M059J (cell line): ENCODE data around the gene ASS1. TPM values are rescaled to one million over a fixed set of nuclear protein-coding genes. Genes with fewer than 3 reads are reported as not detected.

Experiments
- DNase-seq: peaks from one replicate; pipeline ENCODE4 v3.0.0-alpha.2; 2012; ENCODE audit warnings: low read depth
- total RNA-seq: library from RNA; depleted of rRNA; stranded (reverse); fragments of >200 nt; shearing (Covaris generic); gene quantifications from 2 replicates; pipeline ENCODE4 v1.2.3, GENCODE V29; 2014

ASS1 gene
- total RNA-seq, 1 experiment from 2014 or later, result 0.74 TPM

GRCh38 chr9:130418776-130419175 is 26.0 kb upstream of the ASS1 start:
- DNase-seq, result no peak

- DNase-seq, result no peak
Measured at GRCh38 chr9:130419521-130420035, 25.2 kb upstream of the ASS1 start.

GRCh38 chr9:130421154-130421801 is 23.5 kb upstream of the ASS1 start:
- no peak for DNase-seq

DNA sequence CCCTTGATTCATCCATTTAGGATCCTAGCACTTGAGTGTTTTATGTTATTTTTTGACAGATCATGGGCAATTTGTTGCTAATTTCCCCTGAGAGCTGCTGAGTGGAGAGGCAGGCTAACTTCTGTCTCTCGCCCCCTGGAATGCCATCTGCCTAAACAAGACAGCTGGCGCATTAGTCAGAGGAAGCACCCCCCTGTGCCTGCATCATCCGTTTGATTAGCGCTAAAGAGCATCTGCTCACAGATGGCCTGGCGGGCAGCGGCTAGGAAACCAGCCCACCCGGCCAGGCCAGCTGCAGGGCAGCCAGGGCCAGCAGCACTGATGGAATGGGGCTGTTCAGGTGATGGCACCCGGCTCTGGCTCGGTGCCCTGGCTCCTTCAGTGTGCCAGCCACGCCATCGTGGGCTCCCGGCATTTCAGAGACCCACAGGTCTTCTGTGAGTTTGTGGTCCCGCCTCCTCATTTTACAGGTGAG is 22.9 kb upstream of the ASS1 start:
- DNase-seq, result peak; percentile 38

- no peak for DNase-seq
Measured at GRCh38 chr9:130422546-130422945, 22.2 kb upstream of the ASS1 start.

DNA sequence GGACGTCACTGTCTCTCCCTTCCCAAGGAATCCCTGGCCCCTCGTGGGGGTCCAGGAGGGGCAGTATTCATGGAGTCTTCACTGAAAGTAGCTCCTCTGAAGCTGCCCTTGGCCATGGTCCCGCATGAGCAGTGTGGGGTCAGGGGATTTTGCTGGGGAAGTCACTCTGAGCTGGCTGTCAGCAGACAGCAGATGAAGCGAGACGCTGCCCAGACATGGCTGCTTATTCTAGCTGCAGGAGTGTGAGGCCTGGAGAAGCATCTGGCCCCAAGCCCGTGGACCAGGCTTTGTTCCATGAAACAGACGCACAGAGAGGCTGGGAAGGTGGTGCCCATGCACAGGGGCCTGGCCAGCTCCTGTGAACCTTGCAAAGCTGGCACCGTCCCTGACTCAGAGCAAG is 21.5 kb upstream of the ASS1 start:
- no peak for DNase-seq

DNA sequence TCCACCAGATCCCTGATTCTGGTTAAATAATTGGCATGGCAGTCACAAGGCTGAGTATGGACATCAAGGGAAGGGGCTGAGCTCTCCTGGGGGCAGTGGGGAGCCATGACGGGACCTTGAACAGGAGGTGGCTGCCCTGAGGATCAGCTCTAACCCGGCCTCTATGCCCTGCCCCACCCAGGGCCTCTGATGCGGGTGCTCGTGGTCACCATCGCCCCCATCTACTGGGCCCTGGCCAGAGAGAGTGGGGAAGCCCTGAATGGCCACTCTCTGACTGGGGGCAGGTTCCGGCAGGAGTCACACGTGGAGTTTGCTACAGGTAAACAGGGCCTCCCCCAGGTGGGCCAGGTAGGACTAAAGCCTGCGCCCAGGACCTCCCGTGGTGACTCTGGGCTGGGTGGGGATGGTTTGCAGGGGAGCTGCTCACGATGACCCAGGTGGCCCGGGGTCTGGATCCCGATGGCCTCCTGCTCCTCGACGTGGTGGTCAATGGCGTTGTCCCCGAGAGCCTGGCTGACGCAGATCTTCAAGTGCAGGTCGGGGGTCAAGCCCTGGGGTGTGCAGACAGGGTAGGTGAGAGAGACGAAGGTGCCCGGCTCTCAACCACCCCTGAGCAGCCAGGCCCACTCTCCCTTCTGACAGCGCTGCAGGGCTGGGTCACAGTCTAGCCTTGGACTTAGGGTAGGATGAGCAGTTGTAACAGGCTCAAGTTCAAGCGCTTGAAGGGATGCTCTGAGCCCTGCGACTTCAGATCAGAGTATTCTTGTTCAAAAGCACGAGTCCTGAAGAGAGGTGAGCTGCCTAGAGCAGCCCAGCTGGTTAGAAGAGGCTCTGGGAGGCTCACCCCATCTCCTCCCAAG is 19.9 kb upstream of the ASS1 start:
- no peak for DNase-seq

- DNase-seq, result no peak
Measured at GRCh38 chr9:130425741-130426466, 18.9 kb upstream of the ASS1 start.

GRCh38 chr9:130426467-130426773 is 18.3 kb upstream of the ASS1 start:
- no peak for DNase-seq

DNA sequence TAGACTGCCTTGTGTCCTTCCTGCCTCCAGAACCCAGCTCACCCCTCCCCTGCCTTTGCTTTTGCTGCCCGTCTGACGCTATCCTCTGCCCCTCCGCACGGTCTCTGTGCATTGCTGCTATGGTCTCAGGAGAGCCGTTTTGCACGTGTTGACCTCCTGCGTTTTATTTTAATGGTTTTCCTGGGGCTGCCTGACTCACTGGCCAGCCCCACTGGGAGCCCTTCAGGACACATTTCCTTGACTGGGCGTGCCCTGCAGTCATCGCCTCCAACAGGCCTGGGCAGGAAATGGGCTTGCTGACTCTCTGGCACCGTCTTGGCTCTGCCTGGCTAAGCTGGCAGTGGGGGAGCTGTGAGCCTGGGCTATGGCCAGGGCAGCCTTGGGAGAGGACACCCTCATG is 17.9 kb upstream of the ASS1 start:
- DNase-seq, result peak; percentile 78

DNA sequence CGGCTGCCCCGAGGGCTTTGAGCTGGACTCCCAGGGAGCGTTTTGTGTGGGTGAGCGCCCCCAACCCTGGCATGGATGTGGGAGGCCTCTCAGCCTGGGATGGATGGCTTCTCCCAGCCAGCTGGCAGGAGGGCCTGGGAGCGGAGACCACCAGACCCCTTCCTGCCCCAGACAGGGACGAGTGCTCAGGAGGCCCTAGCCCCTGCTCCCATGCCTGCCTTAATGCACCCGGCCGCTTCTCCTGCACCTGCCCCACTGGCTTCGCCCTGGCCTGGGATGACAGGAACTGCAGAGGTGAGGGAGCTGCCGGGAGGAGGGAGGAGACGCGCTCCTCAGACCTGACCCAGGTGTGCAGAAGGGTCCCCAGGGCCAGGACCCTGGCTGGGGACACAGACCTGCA is 17.4 kb upstream of the ASS1 start:
- DNase-seq, result no peak

- no peak for DNase-seq
Measured at GRCh38 chr9:130428086-130428665, 16.6 kb upstream of the ASS1 start.

- DNase-seq, result no peak
Measured at GRCh38 chr9:130429381-130429780, 15.4 kb upstream of the ASS1 start.

DNA sequence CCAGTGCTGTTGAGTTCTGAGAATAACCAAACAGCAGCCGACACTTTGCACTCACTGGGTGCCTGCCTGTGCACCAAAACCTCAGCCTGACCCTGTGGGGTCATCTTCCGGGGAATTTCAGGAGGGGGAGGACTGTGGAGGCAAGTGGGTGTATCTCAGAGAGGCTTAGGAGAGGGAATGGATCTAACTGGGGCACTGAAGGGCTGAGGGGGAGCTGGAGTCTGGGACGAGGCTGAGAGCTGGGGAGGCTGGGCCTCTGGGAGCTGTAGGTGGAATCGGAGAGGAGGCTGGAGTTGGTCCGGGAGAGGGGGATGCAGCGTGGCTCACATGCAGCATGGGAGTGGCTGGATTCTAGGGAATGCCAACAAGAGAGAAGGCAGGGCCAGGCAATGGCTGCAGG is 14.9 kb upstream of the ASS1 start:
- DNase-seq, result no peak

- no peak for DNase-seq
Measured at GRCh38 chr9:130430232-130430631, 14.5 kb upstream of the ASS1 start.

- DNase-seq, result no peak
Measured at GRCh38 chr9:130430734-130431535, 13.8 kb upstream of the ASS1 start.

- DNase-seq, result no peak
Measured at GRCh38 chr9:130431536-130432303, 13.0 kb upstream of the ASS1 start.

GRCh38 chr9:130432362-130432761 is 12.4 kb upstream of the ASS1 start:
- DNase-seq, result no peak

DNA sequence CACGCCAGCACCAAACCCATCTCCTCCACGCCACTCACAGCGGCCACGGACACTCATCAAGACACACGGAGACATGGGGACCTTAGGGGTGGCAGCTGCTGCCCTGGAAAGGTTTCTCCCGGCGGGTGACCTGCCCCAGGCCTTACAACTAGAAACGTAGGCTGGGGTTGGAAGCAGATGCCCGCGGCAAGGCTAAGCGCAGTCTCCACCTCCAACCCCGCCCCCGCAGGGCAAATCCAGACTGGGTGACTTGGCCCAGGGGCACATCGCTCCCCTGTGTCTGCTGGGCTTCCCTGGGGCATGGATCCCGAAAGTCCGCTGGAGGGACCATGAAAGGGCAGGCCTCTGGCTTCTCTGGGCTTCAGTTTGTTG is 12.0 kb upstream of the ASS1 start:
- DNase-seq, result no peak

DNA sequence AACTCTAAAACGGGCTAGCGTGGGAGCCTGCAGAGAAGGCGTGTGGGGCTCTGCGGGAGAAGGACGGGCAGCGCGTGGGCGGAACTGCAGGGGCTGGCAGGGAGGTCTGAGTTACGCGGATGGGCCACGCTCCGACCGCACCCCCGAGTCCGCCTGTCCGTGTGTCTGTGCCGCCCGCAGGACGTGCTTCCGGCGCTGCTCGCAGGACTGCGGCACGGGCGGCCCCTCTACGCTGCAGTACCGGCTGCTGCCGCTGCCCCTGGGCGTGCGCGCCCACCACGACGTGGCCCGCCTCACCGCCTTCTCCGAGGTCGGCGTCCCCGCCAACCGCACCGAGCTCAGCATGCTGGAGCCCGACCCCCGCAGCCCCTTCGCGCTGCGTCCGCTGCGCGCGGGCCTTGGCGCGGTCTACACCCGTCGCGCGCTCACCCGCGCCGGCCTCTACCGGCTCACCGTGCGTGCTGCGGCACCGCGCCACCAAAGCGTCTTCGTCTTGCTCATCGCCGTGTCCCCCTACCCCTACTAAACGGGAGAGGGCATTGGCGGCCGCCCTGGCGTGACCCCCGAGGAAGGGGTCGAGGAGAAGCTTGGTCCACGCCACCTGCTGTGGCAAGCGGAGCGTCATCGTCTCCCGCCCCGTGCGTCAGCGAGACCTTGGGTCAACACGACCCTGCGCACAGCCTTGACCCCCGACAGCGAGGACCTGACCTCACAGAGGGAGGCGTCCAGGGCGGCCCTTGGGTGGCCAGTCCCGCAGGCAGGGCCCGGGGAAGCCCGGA is 11.4 kb upstream of the ASS1 start:
- DNase-seq, result no peak
